B cell (primary cell): ENCODE results near the gene C22orf31. TPM values are rescaled to one million over a fixed set of nuclear protein-coding genes. Genes with fewer than 3 reads are reported as not detected.

ENCODE experiments used
- ATAC-seq: fragments of 200-7000 bp; cut with Tn5 transposase; one replicate; pipeline ENCODE4 v1.10.0; 2021; ENCODE audit warnings: low read depth, mild to moderate bottlenecking, moderate number of reproducible peaks, moderate library complexity
- CTCF ChIA-PET: fragments of 350-600 bp; sonication (Branson Sonifier 250); formaldehyde crosslinking; loops from one replicate; lab custom pipeline; 2021; ENCODE audit warnings: antibody characterized with exemption, inconsistent platforms; lab: Charles Lee
- POLR2A ChIA-PET: fragments of 350-600 bp; sonication (Branson Sonifier 250); formaldehyde crosslinking; loops from one replicate; lab custom pipeline; 2021; ENCODE audit warnings: antibody characterized with exemption; lab: Charles Lee
- DNase-seq: peaks from one replicate; pipeline ENCODE4 v3.0.0; 2013
- H2AFZ ChIP-seq: 2 replicates; pipeline ENCODE4 v1.6.1; 2012; ENCODE audit warnings: mild to moderate bottlenecking, low read depth, low read length; ENCODE audit not compliant: insufficient read depth, poor library complexity, severe bottlenecking
- H3K27ac ChIP-seq, 2 donors: 1 replicate in 1 of 2; 2 replicates in 1 of 2; pipeline ENCODE4 v1.5.1; 2012 to 2013; ENCODE audit warnings: low read length in 2 of 2, mild to moderate bottlenecking in 2 of 2, moderate library complexity in 1 of 2
- H3K27me3 ChIP-seq, 4 experiments: fragments of 200-600 bp in 1 of 4; sonication (generic) in 1 of 4; replicated peaks in 1 of 4; 1 replicate in 2 of 4; 2 replicates in 2 of 4; pipeline versions ENCODE4 v1.6.1 to v1.7.0; 2013 to 2016; ENCODE audit warnings: low read length in 3 of 4, mild to moderate bottlenecking in 2 of 4, mixed read lengths in 1 of 4, moderate library complexity in 1 of 4; ENCODE audit not compliant: insufficient read depth in 4 of 4, control insufficient read depth in 3 of 4; ENCODE audit errors: control extremely low read depth in 1 of 4
- H3K36me3 ChIP-seq, 2 experiments: replicated peaks in 1 of 2; 1 replicate in 1 of 2; 2 replicates in 1 of 2; pipeline versions ENCODE4 v1.6.1 to v1.7.1; 2013; ENCODE audit warnings: low read length in 1 of 2; ENCODE audit not compliant: insufficient read depth in 2 of 2, control insufficient read depth in 1 of 2; ENCODE audit errors: control extremely low read depth in 1 of 2, extremely low read depth in 1 of 2
- H3K4me1 ChIP-seq, 2 donors: fragments of 200-600 bp in 1 of 2; sonication (generic) in 1 of 2; 1 replicate in 1 of 2; 2 replicates in 1 of 2; pipeline versions ENCODE4 v1.5.1 to v1.6.1; 2013 to 2017; ENCODE audit warnings: low read length in 2 of 2; ENCODE audit not compliant: control insufficient read depth in 2 of 2, insufficient read depth in 2 of 2
- H3K4me2 ChIP-seq: replicated peaks from 2 replicates; pipeline ENCODE3; 2012; ENCODE audit warnings: mild to moderate bottlenecking, low read depth, low read length; ENCODE audit not compliant: poor library complexity, severe bottlenecking
- H3K4me3 ChIP-seq, 5 experiments: fragments of 200-600 bp in 1 of 5; sonication (generic) in 1 of 5; 1 replicate in 3 of 5; 2 replicates in 2 of 5; pipeline versions ENCODE4 v1.5.1 to v1.7.0; 2011 to 2016; ENCODE audit warnings: low read length in 4 of 5, mild to moderate bottlenecking in 4 of 5, low read depth in 2 of 5, control low read depth in 1 of 5, moderate library complexity in 1 of 5; ENCODE audit not compliant: insufficient read depth in 1 of 5; ENCODE audit errors: control extremely low read depth in 1 of 5, extremely low read depth in 1 of 5
- H3K79me2 ChIP-seq: fragments of 200-600 bp; sonication (generic); one replicate; pipeline ENCODE4 v1.6.0; 2016; ENCODE audit warnings: low read length; ENCODE audit not compliant: control insufficient read depth, insufficient read depth
- H3K9ac ChIP-seq: fragments of 200-600 bp; sonication (generic); 2 replicates; pipeline ENCODE4 v1.6.1; 2017; ENCODE audit warnings: mild to moderate bottlenecking, low read length, moderate library complexity
- H3K9me3 ChIP-seq, 3 donors: one replicate each; pipeline versions ENCODE4 v1.6.1 to v1.7.1; 2013; ENCODE audit warnings: low read length in 2 of 3; ENCODE audit not compliant: control insufficient read depth in 2 of 3, insufficient read depth in 1 of 3; ENCODE audit errors: control extremely low read depth in 1 of 3
- H4K20me1 ChIP-seq: 2 replicates; pipeline ENCODE4 v1.6.0; 2012; ENCODE audit warnings: mild to moderate bottlenecking, low read length; ENCODE audit not compliant: insufficient read depth, control insufficient read depth, poor library complexity, severe bottlenecking
- H3K27ac Mint-ChIP-seq: one replicate; pipeline ENCODE4 v1.8.0; 2021; ENCODE audit warnings: mixed read lengths
- H3K27me3 Mint-ChIP-seq: one replicate; pipeline ENCODE4 v1.8.0; 2021; ENCODE audit warnings: mixed read lengths
- H3K4me1 Mint-ChIP-seq: one replicate; pipeline ENCODE4 v1.8.0; 2021; ENCODE audit warnings: mixed read lengths
- H3K4me3 Mint-ChIP-seq: one replicate; pipeline ENCODE4 v1.8.0; 2021; ENCODE audit warnings: mixed read lengths
- H3K9me3 Mint-ChIP-seq: one replicate; pipeline ENCODE4 v1.8.0; 2022; ENCODE audit warnings: mixed read lengths; ENCODE audit not compliant: insufficient read depth
- CTCF ChIP-seq: fragments of 200-600 bp; IDR thresholded peaks from one replicate; pipeline ENCODE4 v1.8.0; 2022; ENCODE audit warnings: antibody characterized with exemption, mild to moderate bottlenecking
- EZH2 ChIP-seq: IDR thresholded peaks from 2 replicates; pipeline ENCODE4 v1.6.1; 2012; ENCODE audit warnings: borderline replicate concordance, low read depth, mild to moderate bottlenecking, moderate library complexity, low read length; ENCODE audit not compliant: insufficient read depth, poor library complexity, severe bottlenecking
- WGBS: methylation state at CpG from one replicate; pipeline ENCODE4 v1.1.5; 2013; ENCODE audit warnings: missing lambda C conversion rate; ENCODE audit not compliant: insufficient coverage; 5-methylcytosine and 5-hydroxymethylcytosine counted together
- intact Hi-C: fragments of 100-400 bp; cut with micrococcal nuclease; formaldehyde crosslinking; loops from one replicate; pipeline ENCODE4 v1.10.0; 2022
- polyA plus RNA-seq: library from polyadenylated mRNA; depleted of rRNA; stranded (reverse); fragments of >200 nt; gene quantifications from 2 replicates; pipeline ENCODE4 v1.2.3, GENCODE V29; 2012
- total RNA-seq, 2 donors: library from RNA; stranded (reverse); fragments of 120-200 nt in 1 of 2; gene quantifications; 1 replicate in 1 of 2; 2 replicates in 1 of 2; pipeline versions ENCODE4 v1.2.3 to v1.2.4, GENCODE V29; 2013 to 2022

Gene C22orf31
- total and polyA plus RNA-seq, 2 donors (not counting 1 experiment from before 2014, with no cell fraction given) = not detected

GRCh38 chr22:29009148-29009547 lies 52.5 kb downstream of the C22orf31 start:
- TF ChIP-seq CTCF = no peak
- no peak for TF ChIP-seq EZH2
- no peaks in the 10 kb centered on the region for H3K9me3 ChIP-seq
- no peak overlapping the region for H3K4me3 ChIP-seq
- Mint-ChIP-seq H3K4me3 (no peak overlapping the region), H3K27me3 (peaks cover 18% of the 10 kb centered on the region), H3K4me1 (no peaks in the 10 kb centered on the region), H3K9me3 (no peaks in the 10 kb centered on the region), H3K27ac (no peak overlapping the region)
- H2AFZ ChIP-seq = no peak overlapping the region
- no peak overlapping the region for H3K9ac ChIP-seq
- CTCF ChIA-PET = no interaction called here
- no peaks in the 10 kb centered on the region for H3K36me3 ChIP-seq
- H3K27me3 ChIP-seq = peaks cover 0 to 9% (median 2%) of the 10 kb centered on the region in 4 experiments
- 90% methylated on average over 5 of the region's 5 CpGs for WGBS
- no peaks in the 10 kb centered on the region for H3K79me2 ChIP-seq
- no peak overlapping the region for H3K27ac ChIP-seq
- no peaks in the 10 kb centered on the region for H3K4me1 ChIP-seq
- ATAC-seq (no peak), DNase-seq (no peak)
- no peak overlapping the region for H3K4me2 ChIP-seq
- intact Hi-C loops = no loop called here
- no peaks in the 10 kb centered on the region for H4K20me1 ChIP-seq
- POLR2A ChIA-PET = no interaction called here

Other genes with a start within 250 kb of the C22orf31 start
- gene ZNRF3, start 178.3 kb downstream of the C22orf31 start, total RNA-seq = 0.70 and 0.71 TPM in 2 replicates
- 0.16 and 0.21 TPM in 2 replicates for gene ZNRF3, start 178.3 kb downstream of the C22orf31 start, polyA plus RNA-seq
- not detected in 2 replicates for gene KREMEN1, start 11.2 kb upstream of the C22orf31 start, total RNA-seq
- 0.01 TPM in 1 of 2 replicates, not detected in the other for gene KREMEN1, start 11.2 kb upstream of the C22orf31 start, polyA plus RNA-seq
- not detected in 2 replicates for gene EMID1, start 144.1 kb upstream of the C22orf31 start, total RNA-seq
- gene EMID1, start 144.1 kb upstream of the C22orf31 start, polyA plus RNA-seq = 0.19 TPM in 1 of 2 replicates, not detected in the other
- gene RHBDD3, start 206.2 kb upstream of the C22orf31 start, total RNA-seq = 11.4 and 11.9 TPM in 2 replicates
- 11.6 and 12.5 TPM in 2 replicates for gene RHBDD3, start 206.2 kb upstream of the C22orf31 start, polyA plus RNA-seq
- 289 and 295 TPM in 2 replicates for gene EWSR1, start 206.4 kb upstream of the C22orf31 start, total RNA-seq
- 281 and 328 TPM in 2 replicates for gene EWSR1, start 206.4 kb upstream of the C22orf31 start, polyA plus RNA-seq
- gene GAS2L1, start 244.8 kb upstream of the C22orf31 start, total RNA-seq = not detected in 2 replicates
- 0.25 and 0.36 TPM in 2 replicates for gene GAS2L1, start 244.8 kb upstream of the C22orf31 start, polyA plus RNA-seq